GM12801 (cell line): ENCODE data around the gene LRPAP1.

Source experiments
- CTCF ChIP-seq: IDR thresholded peaks from one replicate; pipeline ENCODE4 v1.5.1; 2011; ENCODE audit warnings: control low read depth; ENCODE audit not compliant: insufficient read length; ENCODE audit errors: extremely low read depth

The LRPAP1 gene

GRCh38 chr4:3485886-3486540, 46.2 kb downstream of the LRPAP1 start:
- TF ChIP-seq CTCF, result no peak

- TF ChIP-seq CTCF, result no peak
Observed at GRCh38 chr4:3485011-3485791, 47.0 kb downstream of the LRPAP1 start.

GRCh38 chr4:3484057-3484973, 47.9 kb downstream of the LRPAP1 start:
- no peak for TF ChIP-seq CTCF

- no peak for TF ChIP-seq CTCF
Observed at GRCh38 chr4:3483471-3483921, 48.7 kb downstream of the LRPAP1 start.

- TF ChIP-seq CTCF, result no peak
Observed at GRCh38 chr4:3482707-3483106, 49.5 kb downstream of the LRPAP1 start.

GRCh38 chr4:3481783-3482393, 50.3 kb downstream of the LRPAP1 start:
- no peak for TF ChIP-seq CTCF
